GM18519 (cell line): ENCODE data around the gene SP5.
A peak's percentile ranks its signal among the peaks of the same experiment; 100 is the strongest.
"Not testable (repeated sequence)": the region's sequence is repeated elsewhere in the genome, so short reads cannot be mapped to it uniquely, and the experiment has no call there.

Experiments
- ATAC-seq: cut with Tn5 transposase; IDR thresholded peaks from one replicate; pipeline ENCODE4 v1.9.1; 2021; ENCODE audit warnings: mild to moderate bottlenecking, moderate library complexity; ENCODE audit not compliant: unreplicated experiment, low FRiP score

Gene SP5

GRCh38 chr2:170715062-170715931 lies at the start of gene SP5:
SP5 (plus strand) TSS chr2:170715337; CDS start chr2:170715513, 176 bp downstream.
- no peak for ATAC-seq

GRCh38 chr2:170665743-170666142 lies 49.4 kb upstream of the SP5 start:
- ATAC-seq, result no peak

- ATAC-seq, result no peak
Measured at GRCh38 chr2:170669909-170670308, 45.2 kb upstream of the SP5 start.

GRCh38 chr2:170670651-170671050 lies 44.5 kb upstream of the SP5 start:
- ATAC-seq, result no peak

- no peak for ATAC-seq
Measured at GRCh38 chr2:170671079-170671478, 44.1 kb upstream of the SP5 start.

DNA sequence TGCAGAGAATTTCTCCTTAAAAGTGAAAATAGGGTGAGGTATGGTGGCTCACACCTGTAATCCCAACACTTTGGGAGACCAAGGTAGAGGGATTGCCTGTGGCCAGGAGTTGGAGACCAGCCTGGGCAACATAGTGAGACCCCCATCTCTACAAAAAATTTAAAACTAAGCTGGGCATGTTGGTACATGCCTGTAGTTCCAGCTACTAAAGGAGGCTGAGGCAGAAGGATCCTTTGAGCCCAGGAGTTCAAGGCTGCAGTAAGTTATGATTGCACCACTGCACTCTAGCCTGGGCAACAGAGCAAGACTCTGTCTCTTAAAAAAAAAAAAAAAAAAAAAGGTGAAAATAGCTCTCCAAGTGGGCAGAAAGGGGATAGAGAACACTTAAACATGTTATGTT lies 40.9 kb upstream of the SP5 start:
- not testable (repeated sequence) for ATAC-seq

DNA sequence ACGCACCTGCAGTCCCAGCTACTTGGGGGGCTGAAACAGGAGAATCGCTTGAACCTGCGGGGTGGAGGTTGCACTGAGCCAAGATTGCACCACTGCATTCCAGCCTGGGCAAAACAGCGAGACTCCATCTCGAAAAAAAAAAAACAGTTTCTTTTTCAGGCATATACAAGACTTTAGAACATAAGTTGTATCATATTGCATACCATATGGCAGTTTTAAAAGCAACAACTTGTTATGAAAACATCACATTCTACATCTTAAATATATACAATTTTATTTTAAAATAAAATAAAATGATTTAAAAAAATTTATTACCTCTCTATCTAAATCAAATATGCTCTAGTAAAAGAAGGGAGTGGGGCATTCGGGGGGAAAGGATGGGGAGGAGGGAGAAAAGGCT lies 39.4 kb upstream of the SP5 start:
- ATAC-seq, result no peak

GRCh38 chr2:170679607-170680079 lies 35.5 kb upstream of the SP5 start:
- ATAC-seq, result no peak

DNA sequence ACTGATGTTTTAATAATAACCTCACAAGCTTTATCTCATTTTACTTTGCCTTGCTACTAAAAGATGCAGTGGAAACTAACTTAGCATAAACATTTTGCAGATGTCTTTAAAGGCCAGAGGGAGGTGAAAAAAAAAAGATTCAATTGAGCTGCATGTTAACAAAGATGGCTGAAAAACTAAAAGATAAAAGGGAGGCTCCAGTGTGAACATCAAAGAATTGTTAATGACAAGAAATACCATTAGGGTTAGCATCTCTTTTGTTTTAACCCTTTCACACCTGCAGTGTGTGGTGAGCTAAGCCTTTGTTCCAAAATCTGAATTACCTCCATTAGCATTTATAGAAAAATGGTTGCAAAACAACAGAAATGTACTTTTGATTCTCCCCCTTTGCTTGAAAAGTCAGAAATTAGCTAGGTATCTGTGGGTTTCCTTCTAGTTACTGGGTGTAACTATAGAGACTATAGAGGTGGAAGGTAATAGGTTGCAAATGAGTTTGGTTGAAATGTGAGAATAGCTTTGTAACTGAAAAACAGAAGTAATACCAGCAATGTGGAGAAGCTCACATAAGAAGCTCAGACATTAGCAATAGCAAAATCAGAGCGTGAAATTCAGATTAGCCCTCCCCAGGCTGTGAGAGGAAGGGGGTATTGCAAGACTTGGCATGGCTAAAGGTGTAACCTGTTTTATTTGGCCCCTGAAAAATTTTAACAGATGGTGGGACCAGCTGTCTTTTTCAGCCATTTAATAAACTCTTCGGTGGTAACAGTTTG lies 34.8 kb upstream of the SP5 start:
- peak; percentile 72 for ATAC-seq

DNA sequence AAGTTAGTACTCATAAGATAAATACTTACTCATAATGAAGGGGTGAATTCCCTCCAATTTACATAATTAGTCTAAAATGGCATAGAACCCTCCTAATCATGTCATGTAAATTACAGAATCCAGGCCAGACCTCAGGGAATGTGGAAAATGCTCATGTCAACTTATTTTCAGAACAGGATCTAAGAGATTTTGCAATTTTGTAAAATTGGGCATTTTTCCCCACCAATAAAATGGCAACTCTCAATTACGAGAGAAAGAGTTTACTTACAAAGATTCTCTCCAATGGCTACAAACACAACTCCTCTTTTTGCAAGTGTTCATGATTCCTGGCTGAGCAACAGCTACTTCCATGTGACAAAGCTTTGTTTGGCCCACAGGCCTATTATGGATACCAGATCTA lies 33.8 kb upstream of the SP5 start:
- ATAC-seq, result no peak

DNA sequence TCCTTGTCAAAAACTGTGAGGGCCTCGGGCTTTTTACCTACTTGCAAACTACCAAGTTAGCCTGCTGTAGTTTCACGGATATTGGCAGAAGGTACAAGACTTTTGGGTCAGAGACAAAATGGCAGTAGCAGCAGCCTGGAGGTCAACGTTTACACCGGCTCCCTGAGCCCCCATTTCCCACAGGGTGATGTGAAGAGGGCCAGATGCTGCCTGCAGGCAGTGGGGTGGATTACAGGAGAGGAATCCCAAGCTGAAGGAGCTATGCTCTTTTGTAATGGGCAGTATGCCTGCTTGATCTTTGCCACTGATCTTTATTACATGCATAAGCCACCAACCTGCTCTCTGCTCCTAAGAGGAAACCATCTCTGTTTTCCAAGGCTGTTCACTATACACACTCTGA lies 29.5 kb upstream of the SP5 start:
- no peak for ATAC-seq

GRCh38 chr2:170689481-170689880 lies 25.7 kb upstream of the SP5 start:
- ATAC-seq, result no peak

DNA sequence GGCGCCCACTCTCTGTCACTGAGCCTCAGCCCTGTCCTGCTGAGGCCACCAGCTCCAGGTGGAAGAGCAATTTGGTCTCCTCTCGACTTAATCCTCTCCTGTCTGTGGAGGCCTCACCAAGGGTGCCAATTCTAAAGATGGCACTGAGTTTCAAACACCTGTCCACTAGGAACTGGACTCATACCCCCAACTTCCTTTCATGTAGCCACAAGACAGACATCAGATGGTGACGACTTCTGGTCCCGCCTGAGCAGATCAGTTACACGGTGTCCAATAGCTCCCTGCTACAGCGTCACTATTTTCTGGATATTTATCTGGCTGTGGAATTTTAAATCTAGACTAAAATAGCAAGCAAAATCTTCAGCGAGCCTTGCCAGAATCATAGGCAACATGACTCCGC lies 24.5 kb upstream of the SP5 start:
- ATAC-seq, result no peak

GRCh38 chr2:170694316-170694715 lies 20.8 kb upstream of the SP5 start:
- no peak for ATAC-seq

DNA sequence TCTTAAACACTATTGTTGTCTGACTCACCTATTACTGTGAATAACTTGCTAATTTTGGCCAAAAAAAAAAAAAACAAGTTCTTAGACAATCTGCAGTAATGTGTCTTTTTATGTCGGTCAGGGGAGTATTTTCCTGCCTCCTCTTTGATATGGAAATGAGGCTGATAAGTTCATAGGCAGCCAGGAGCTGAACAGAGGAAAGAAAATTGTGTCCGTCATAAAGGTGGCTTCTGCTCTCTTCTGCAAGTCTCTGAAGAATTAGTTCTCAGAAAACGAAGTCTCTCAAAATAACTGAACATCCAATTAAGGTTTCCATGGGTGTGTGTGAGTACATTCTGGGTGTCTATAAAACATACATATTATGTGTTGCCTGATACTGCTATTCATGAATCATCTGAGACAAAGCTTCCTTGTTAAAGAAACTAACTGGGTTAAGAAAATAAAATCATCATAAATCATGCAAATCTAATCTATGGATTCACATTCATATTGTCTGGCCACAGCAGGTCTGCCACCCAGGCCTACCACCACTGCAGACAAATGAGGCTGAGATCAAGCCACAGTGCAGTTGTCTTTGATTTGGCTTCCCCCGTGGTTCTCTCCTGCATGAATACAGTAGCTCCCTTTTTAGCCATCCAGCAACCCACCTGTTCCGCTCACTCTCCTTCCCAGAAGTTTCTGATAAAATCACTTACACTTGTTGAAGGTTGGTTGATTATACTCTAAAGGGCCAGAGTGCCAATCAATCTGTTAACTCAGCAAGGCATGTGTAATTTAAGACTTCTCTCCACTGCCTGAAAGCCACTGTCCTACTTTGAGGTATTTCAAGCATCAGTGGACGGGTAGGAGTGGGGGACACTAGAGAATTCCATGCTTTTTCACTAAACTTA lies 19.4 kb upstream of the SP5 start:
- ATAC-seq, result no peak

- no peak for ATAC-seq
Measured at GRCh38 chr2:170696948-170697347, 18.2 kb upstream of the SP5 start.

DNA sequence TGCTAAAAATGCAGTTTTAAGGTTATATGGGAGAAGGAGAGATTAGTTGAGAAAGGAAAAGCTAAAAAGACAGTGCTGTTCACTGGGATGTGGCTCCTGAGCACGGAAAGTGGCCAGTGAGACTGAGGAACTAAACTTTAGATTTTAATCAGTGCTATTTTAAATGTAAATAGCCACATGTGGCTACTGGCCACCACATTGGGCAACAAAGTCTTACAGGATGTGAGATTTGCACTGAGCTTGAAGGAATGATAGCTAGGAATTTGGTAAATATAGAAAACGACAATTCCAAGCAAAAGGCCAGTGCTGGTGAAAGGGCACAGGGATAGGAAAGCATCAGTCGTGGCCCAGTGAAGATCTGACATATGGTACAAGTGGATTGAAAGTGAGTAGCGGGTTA lies 14.1 kb upstream of the SP5 start:
- ATAC-seq, result no peak

DNA sequence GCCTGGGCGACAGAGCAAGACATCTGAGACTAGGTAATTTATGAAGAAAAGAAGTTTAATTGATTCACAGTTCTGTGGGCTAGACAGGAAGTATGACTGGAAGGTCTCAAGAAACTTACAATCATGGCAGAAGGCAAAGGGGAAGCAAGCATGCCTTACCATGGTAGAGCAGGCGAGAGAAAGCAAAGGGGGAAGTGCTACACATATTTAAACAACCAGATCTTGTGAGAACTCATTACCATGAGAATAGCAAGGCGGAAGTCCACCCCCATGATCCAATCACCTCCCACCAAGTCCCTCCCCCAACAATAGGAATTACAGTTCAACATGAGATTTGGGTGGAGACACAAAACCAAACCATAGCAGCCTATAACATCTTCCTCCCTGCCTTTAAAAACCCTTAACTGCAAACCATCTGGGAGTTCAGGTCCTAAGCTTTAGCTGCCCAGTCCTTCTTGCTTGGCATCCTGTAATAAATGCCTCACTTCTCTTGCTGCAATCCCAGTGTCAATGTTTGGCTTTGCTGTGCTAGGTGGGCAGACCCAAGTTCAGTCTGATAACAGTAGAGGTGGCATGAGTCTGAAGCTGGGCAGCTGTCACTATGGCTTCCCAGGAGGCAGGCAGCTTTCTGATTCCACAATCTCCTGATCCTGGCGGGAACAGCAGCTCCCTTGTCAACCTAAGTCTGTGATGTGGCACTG lies 11.2 kb upstream of the SP5 start:
- no peak for ATAC-seq

DNA sequence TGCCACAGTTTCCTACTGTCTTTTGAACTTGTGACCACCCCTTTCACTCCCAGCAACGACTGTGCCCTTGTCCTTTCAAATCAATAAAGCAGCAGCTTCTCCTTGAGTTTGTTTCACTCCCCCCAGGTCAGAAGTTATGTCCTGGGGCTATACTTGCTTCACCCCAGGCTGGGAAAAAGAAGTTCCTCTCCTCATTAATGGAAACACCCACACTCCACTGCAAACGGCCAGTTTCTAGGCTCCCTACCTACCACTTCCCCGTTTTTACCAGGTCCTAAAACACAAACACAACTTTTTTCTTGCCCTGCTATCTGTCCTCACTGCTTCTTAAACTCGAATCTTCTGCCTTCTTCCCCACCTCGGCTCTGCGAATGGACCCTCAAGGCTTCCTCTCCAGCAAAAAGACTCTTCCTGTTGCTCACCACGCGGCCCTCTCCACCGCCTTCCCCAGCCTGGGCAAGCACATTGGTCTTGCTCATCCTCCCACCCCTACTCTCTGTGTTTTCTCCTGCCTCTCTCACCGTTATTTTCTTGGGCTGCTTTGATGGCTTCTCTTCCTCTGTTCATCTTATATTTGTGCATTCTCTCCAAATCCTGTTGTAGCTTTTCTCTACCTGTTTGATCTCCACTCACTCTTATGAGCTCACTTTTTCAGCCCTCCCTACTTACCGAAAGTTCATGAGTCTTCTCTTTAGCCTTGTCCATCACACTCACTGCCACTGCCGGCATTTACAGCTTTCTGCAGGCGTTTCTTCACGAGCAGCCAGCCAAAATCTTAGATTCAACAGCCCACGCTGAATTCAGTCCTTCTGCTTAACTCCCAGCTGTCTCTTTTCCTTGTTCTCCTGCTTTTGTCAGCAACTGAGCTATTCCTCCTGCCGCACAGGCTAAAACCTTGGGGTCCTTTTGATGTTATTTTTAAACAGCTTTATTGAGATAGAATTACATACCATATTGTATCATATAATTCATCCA lies 7.0 kb upstream of the SP5 start:
- ATAC-seq, result no peak
